HG02981 (cell line): ENCODE results near the gene XIRP2.

ENCODE experiments used
- ATAC-seq: cut with Tn5 transposase; IDR thresholded peaks from one replicate; pipeline ENCODE4 v1.9.1; 2021; ENCODE audit warnings: mild to moderate bottlenecking, moderate library complexity; ENCODE audit not compliant: unreplicated experiment

The XIRP2 gene

DNA sequence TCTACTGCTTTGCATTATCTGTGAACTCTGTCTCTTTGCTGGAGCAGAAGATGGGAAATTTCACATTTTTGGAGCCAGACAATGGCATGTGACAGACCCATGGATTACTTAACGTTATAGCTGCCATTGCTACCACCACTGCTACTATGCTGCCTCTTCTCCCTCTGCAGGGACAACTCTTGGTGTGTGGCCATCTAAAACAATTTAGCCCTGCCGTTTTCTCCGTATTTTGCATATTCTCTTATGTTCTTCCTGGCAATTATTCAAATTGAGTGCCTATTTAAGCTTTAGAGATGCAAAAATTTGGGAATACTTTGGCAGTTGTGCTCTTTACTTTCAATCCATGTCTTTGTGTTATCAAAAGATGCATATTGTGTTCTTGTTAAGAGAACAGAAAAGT is 386.8 kb downstream of the XIRP2 start:
- no peak for ATAC-seq

DNA sequence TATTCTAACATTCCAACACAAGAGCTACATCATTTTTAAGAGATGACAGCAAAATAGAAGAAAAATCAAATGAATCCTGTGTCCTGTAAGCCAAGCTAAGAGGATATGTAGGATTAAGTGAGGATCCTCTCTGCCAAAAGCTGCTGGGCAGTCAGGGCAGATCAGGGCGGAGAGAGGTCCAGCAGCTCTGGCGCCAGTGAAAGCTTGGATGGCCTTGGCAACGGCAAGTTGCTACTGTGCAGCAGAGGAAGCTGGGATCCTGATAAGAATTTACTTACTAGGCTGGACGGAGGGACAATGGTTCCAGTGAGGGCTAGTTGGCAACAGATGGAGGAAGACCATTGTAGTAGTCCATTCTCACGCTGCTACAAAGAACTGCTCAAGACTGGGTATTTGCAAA is 391.5 kb downstream of the XIRP2 start:
- no peak for ATAC-seq

DNA sequence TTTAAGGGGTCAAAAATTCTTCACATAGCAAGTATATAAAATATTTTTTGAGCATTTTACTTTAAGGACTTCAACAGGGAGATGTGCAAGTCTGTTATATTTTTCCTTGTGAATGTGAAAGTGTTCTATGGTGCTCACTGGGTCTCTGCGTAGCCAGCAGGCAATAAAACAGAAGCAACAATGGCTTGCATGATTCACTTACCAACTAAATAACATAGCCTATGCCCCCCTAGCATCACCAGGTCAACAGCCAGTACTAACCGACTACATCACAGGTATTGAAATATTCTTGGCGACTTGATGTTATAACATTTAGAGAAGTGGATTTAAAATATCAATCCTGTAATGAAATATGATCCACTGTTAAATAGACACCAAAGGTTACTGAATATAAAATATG is 398.9 kb downstream of the XIRP2 start:
- no peak for ATAC-seq

DNA sequence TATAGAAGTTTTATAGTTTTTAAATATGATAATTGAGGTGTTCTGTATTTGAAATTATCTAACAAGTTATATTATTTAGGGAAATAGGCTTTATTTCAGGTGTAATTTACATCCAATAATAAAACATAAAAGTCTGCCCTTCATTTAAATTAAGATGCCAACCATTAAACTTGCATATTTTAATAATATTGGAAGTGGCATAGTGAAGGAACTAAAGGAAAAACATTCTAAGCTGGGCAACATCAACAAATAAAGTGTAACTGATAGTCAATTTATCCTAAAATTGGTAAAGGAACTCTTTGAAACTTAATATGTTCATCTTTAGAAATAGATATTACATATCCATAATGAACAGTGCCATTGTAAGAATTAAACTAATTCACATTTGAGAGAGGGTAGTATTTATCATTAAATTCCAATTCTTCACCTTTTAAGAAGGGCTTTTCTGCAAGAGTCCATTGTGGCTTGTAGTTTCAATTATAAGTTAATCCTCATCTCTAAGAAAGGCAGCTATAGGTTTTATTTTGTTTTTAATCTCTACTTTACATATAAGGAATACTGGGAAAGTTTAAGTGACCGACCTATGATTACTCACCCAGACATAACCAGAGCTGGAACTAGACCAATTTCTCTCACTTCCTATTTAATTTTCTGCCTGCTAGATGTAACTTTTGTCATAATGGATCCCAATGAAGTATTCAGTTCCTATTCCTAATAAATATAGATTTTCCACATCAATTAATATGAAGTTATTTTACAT is 401.6 kb downstream of the XIRP2 start:
- no peak for ATAC-seq

DNA sequence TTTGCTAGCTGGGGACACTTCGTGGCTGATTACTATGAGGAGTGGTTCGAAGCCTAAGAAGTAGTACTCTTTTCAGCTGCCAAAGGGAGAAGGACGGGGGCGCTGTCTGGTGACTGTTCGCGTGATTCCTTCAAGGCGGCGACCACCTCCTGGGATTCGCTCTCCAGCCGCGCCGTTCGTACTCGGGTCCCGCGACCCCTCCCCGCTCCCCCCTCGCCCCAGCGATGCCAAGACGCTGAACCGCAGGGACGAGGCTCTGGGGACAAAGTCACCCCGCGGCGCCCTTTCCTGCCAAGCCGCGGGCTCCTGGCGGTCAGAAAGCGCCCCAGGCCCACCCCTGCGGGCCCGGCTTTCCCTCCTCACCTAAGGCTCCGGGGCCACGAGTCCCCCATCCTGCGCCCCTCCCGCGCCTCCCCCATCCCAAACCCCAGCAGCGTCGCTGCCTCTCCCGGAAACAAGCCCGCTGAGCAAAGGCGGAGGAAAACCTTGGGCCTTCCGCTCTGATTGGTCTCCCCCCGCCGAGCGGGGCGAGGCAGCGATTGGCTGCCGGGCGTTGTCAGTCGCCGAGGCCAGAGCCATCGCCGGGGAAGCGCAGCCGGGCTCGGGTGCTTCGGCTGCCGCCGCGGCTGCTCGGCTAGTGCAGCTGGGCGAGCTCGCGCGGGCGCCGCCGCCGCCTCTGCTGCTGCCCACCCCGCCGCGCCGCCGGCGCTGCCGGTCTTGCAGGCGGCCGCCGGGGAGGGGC is 404.3 kb downstream of the XIRP2 start, which contains the start of gene B3GALT1:
TSS of gene B3GALT1 (plus strand) at position 572 of the 742 bp plus-strand sequence.
- peak; percentile 99 for ATAC-seq

DNA sequence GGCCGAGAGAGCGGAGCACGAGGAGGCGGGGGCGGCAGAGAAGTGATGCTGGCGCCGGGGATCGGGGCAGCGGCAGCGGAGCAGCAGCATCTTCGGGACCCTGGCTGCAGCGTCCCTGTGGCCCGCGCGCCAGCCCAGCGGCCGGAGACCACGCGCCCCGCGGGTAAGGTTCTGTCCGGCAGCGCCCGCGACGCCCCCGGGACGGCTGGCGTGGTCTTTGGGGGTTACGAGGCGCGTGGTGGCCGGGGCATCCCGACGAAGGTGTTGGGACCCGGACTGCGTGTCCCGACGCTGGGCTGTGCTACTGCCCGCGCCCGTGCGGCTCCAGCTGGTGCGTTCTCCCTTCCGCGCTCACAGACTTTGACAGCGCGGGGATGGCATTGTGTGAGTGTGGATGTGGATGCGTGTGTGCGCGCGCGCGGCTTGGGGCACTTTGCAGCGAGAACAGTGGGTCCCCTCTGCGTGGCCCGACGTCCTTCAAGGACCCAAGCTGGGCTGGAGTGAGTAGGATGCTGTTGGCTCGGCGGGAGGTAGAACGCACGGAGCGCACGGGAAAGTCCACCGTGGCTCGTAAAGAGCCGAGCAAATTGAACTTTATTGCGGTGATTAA is 405.0 kb downstream of the XIRP2 start:
- ATAC-seq, result peak; percentile 9

DNA sequence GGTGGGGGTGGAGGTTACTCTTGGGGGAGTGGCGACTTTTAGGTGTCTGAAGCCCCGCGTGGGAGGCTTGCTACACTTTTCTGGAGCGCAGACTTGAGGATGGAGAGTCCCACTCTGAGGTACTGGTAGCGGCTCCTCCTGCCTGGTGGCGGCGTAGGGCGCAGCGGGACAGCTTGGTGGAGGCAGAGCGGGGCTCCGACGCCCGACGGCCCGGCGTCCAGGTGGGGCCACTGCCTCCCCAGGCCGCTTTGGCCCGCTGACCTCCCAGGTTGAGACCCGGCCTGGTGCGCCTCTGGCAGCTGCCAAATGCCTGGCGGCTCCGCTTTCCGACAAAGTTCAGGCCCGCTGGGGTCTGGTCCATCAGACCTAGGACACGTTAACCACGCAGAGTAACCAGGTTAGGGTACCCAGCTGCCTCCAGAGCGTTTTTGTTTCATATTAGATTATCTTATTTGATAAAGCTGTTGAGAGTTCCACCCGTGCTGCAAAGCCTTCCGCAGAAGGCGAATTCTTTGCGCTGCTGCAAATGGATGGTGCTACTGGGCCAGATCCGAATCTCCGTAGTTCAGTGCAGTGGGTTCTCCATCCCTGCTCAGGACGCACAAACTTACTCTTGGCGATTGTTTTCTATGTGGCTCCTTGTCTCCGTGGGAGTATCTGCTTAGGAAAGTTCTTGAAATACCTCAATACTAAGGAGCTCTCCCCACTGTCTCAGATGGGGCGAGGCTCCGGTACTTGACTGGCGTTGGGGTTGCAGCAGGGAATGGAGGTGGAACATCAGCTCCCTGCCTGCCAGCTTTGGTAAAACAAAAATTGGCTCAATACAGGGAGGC is 405.9 kb downstream of the XIRP2 start:
- ATAC-seq, result no peak

DNA sequence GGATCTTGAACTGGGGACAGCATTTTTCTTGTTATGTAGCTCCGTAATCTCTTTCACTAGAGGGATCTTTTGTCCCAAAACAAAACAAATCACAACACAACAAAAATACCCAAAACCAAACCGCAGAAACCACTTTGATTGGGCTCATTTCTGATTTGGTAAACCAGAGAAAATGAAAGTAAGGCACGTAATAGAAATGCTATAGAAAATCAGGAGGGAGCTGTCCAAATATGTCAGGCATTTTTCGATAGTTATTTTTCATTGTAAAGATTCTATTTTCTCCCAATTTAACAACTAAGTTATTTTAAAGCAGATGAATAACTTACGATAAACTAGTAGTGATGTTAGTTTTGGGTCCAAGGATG is 406.5 kb downstream of the XIRP2 start:
- no peak for ATAC-seq

DNA sequence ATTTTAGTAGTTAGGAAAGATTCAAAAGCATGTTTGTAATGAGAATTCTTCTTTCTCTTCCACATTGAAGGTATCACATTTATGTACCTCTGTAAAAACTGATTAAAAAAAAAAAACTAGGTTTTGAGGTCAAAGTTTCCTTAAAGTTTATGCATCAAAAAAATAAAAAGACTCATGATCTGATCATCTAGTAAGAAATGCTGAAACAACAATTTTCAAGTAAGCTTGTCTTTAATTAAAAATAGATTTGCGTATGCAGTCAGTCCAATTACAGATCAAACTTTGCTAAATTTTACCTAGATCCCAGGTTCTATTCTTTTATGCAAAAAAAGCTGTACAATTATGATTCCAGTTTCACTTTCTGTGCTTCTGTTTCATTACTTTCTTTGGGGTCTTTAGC is 409.0 kb downstream of the XIRP2 start:
- ATAC-seq, result no peak

DNA sequence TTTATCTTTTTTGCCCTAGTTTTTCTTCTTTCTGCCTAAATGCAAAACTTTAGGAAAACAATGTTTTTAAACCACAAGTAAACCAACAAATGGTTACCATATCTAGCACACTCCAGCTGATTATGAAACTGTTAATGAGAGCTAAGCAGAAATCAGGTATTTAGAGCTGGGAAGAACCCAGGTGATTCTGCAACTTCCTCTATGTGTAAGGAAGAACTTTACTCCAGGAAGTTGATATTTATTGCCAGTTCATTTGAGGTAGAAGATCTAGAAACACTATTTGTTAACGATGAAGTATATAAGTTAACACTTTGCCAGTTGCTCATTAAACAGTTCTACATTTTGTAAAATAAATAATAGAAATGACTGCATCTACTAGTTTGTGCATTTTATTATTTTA is 409.7 kb downstream of the XIRP2 start:
- ATAC-seq, result no peak
